K562 (cell line): Measurements from ENCODE around the gene CD55. TPM values are rescaled to one million over a fixed set of nuclear protein-coding genes. Genes with fewer than 3 reads are reported as not detected.
A peak's percentile ranks its signal among the peaks of the same experiment; 100 is the strongest.

Source experiments
- ATAC-seq: fragments of 200-7000 bp; cut with Tn5 transposase; 3 replicates; pipeline ENCODE4 v1.9.1; 2020; ENCODE audit warnings: moderate library complexity
- BruUV-seq: library from RNA; stranded (reverse); fragments of 400-500 nt; replicated peaks from 2 replicates; lab custom pipeline; 2021; lab: Mats Ljungman, UMichigan
- CTCF ChIA-PET: fragments of 300-600 bp; formaldehyde crosslinking; extraction: SDS; loops from one replicate; lab custom pipeline; 2021; ENCODE audit warnings: low intra/inter-chr PET ratio; lab: Yijun Ruan, JAX
- POLR2A ChIA-PET: fragments of 300-600, 350-650 bp; sonication (Branson Sonifier 250); formaldehyde crosslinking; extraction: SDS; loops from one replicate; lab custom pipeline; 2021; ENCODE audit warnings: antibody characterized with exemption, inconsistent platforms; lab: Yijun Ruan, JAX
- DNase-seq, 4 experiments: peaks; one replicate each; pipeline versions ENCODE4 v3.0.0 to v3.0.0-alpha.2; 2011 to 2018; ENCODE audit warnings: low spot score in 3 of 4, mixed read lengths in 3 of 4; ENCODE audit errors: extremely low read depth in 1 of 4
- FAIRE-seq: peaks from 2 replicates; lab custom pipeline; 2011; peaks lifted over from hg19 to GRCh38; lab: Jason Lieb, UNC
- H2AFZ ChIP-seq: 2 replicates; pipeline ENCODE4 v1.6.0; 2011; ENCODE audit warnings: low read depth, low read length, control low read depth, inconsistent platforms
- H3K27ac ChIP-seq: fragments of 200-600 bp; 3 replicates; pipeline ENCODE4 v1.8.0; 2011; ENCODE audit warnings: low read depth, mild to moderate bottlenecking, control low read depth, inconsistent platforms, low read length, moderate library complexity, mixed read lengths; ENCODE audit errors: extremely low read depth
- H3K27me3 ChIP-seq, 2 experiments: fragments of 300-600 bp in 1 of 2; 2 replicates in 1 of 2; 3 replicates in 1 of 2; pipeline versions ENCODE4 v1.6.0 to v1.8.0; 2011; ENCODE audit warnings: inconsistent platforms in 2 of 2, low read length in 2 of 2, mild to moderate bottlenecking in 1 of 2, mixed read lengths in 1 of 2, moderate library complexity in 1 of 2; ENCODE audit not compliant: control insufficient read depth in 2 of 2, insufficient read depth in 2 of 2
- H3K36me3 ChIP-seq: fragments of 300-600 bp; 3 replicates; pipeline ENCODE4 v1.8.0; 2011; ENCODE audit warnings: mild to moderate bottlenecking, low read length, inconsistent platforms; ENCODE audit not compliant: control insufficient read depth, insufficient read depth
- H3K4me1 ChIP-seq, 2 experiments: fragments of 200-600 bp in 1 of 2; replicated peaks in 1 of 2; 2 replicates in 1 of 2; 3 replicates in 1 of 2; pipeline versions ENCODE4 v1.5.1 to v1.8.0; 2011; ENCODE audit warnings: inconsistent platforms in 2 of 2, low read length in 2 of 2, mild to moderate bottlenecking in 1 of 2, mixed read lengths in 1 of 2, moderate library complexity in 1 of 2; ENCODE audit not compliant: control insufficient read depth in 2 of 2, insufficient read depth in 2 of 2
- H3K4me2 ChIP-seq: 2 replicates; pipeline ENCODE4 v1.6.1; 2011; ENCODE audit warnings: low read length, control low read depth, inconsistent platforms, mixed read lengths; ENCODE audit not compliant: insufficient read depth
- H3K4me3 ChIP-seq: fragments of 200-600 bp; sonication (generic), shearing (Covaris generic); 2 replicates; pipeline ENCODE4 v1.5.1; 2016; ENCODE audit warnings: control low read depth, inconsistent platforms
- H3K79me2 ChIP-seq: fragments of 200-600 bp; 3 replicates; pipeline ENCODE4 v1.8.0; 2011; ENCODE audit warnings: low read length, inconsistent platforms; ENCODE audit not compliant: control insufficient read depth, insufficient read depth
- H3K9ac ChIP-seq, 2 experiments: 2 replicates each; pipeline versions ENCODE4 v1.6.0 to v1.6.1; 2011; ENCODE audit warnings: low read depth in 2 of 2, low read length in 2 of 2, control low read depth in 1 of 2, inconsistent platforms in 1 of 2, mild to moderate bottlenecking in 1 of 2, mixed read lengths in 1 of 2; ENCODE audit not compliant: insufficient read depth in 1 of 2
- H3K9me1 ChIP-seq: one replicate; pipeline ENCODE4 v1.6.0; 2011; ENCODE audit warnings: inconsistent platforms, mild to moderate bottlenecking, low read length, moderate library complexity; ENCODE audit not compliant: control insufficient read depth, insufficient read depth
- H3K9me3 ChIP-seq: replicated peaks from 2 replicates; pipeline ENCODE4 v1.5.1; 2011; ENCODE audit warnings: low read depth, low read length, inconsistent platforms; ENCODE audit not compliant: control insufficient read depth, insufficient read depth
- H4K20me1 ChIP-seq: replicated peaks from 2 replicates; pipeline ENCODE4 v1.6.1; 2011; ENCODE audit warnings: low read length, inconsistent platforms, mixed read lengths; ENCODE audit not compliant: control insufficient read depth, insufficient read depth
- BMI1 ChIP-seq: fragments of 150-350 bp; IDR thresholded peaks from 2 replicates; pipeline ENCODE4 v1.6.1; 2014; ENCODE audit warnings: low read length
- HOXB6 ChIP-seq: fragments of 250-450 bp; sonication (Bioruptor Pico); IDR thresholded peaks from 2 replicates; pipeline ENCODE4 v1.5.1; 2022; ENCODE audit warnings: mild to moderate bottlenecking, borderline replicate concordance
- LARP7 ChIP-seq: fragments of 450-650 bp; IDR thresholded peaks from 2 replicates; pipeline ENCODE4 v1.6.1; 2016
- POLR3A ChIP-seq: IDR thresholded peaks from 2 replicates; pipeline ENCODE4 v1.6.1; 2011; ENCODE audit warnings: borderline replicate concordance, mild to moderate bottlenecking, moderate library complexity; ENCODE audit not compliant: insufficient read length, insufficient read depth; ENCODE audit errors: extremely low read depth
- RNF2 ChIP-seq: sonication (generic); IDR thresholded peaks from 2 replicates; pipeline ENCODE4 v1.6.1; 2016
- SAP30 ChIP-seq: fragments of 200-600 bp; sonication (generic); IDR thresholded peaks from 2 replicates; pipeline ENCODE4 v1.6.1; 2012; ENCODE audit warnings: borderline replicate concordance, low read depth, mild to moderate bottlenecking, moderate library complexity, low read length, control low read depth, inconsistent platforms; ENCODE audit not compliant: insufficient read depth, poor library complexity, severe bottlenecking
- SMARCA5 ChIP-seq: fragments of 450-650 bp; IDR thresholded peaks from 2 replicates; pipeline ENCODE4 v1.6.1; 2016
- U2AF2 ChIP-seq: fragments of 200-400 bp; formaldehyde crosslinking; optimal IDR thresholded peaks from 2 replicates; pipeline ENCODE3; 2017; ENCODE audit warnings: low read depth, mild to moderate bottlenecking, low read length
- ZC3H4 ChIP-seq: sonication (generic); formaldehyde crosslinking; IDR thresholded peaks from 2 replicates; pipeline ENCODE4 v1.9.0; 2021; ENCODE audit warnings: missing genetic modification reagents, borderline replicate concordance
- in situ Hi-C: fragments of 300-500 bp; cut with MboI; formaldehyde crosslinking; loops from 4 replicates; pipeline ENCODE4 v1.15.0; 2018; ENCODE audit warnings: inconsistent platforms, mixed read lengths
- intact Hi-C: fragments of 100-400 bp; cut with micrococcal nuclease; formaldehyde crosslinking; loops from 2 replicates; pipeline ENCODE4 v1.14.2; 2022
- polyA plus RNA-seq, 8 experiments: library from polyadenylated mRNA; depleted of rRNA in 4 of 8; stranded (reverse) in 5 of 8; unstranded in 3 of 8; fragments of >200 nt; fragmentation: Nextera tagmentation in 2 of 8; fragmentation: Illumina TruSeq in 1 of 8; extraction: Ambion mirVana in 2 of 8; extraction: Trizol in 1 of 8; gene quantifications; 2 replicates each; pipeline versions ENCODE4 v1.2.1 to v1.2.3, GENCODE V29; 2011 to 2014; ENCODE audit warnings: inconsistent platforms in 1 of 8, missing spikeins in 1 of 8
- total RNA-seq, 7 experiments: library from RNA; depleted of rRNA in 6 of 7; stranded (reverse); fragments of >200 nt in 6 of 7; fragmentation: Illumina TruSeq in 2 of 7; extraction: Trizol in 2 of 7; gene quantifications; 2 replicates each; pipeline versions ENCODE4 v1.2.1 to v1.2.3, GENCODE V29; 2011 to 2021; ENCODE audit warnings: low replicate concordance in 1 of 7
- TF ChIP-seq, protein P1 (sequence below), 3 experiments: fragments of 200-800 bp in 1 of 3; sonication (Bioruptor generic) in 1 of 3; sonication (generic) in 1 of 3; formaldehyde crosslinking in 1 of 3; IDR thresholded peaks; 2 replicates each; pipeline versions ENCODE4 v1.6.1 to v1.8.0; 2016 to 2022; ENCODE audit warnings: mild to moderate bottlenecking in 2 of 3, missing compliant biosample characterization in 2 of 3, missing genetic modification characterization in 2 of 3, missing genetic modification reagents in 1 of 3
- TF ChIP-seq, protein P2 (sequence below), 2 experiments: fragments of 450-650 bp in 1 of 2; sonication (generic) in 1 of 2; formaldehyde crosslinking in 1 of 2; IDR thresholded peaks in 1 of 2; conservative IDR thresholded peaks in 1 of 2; 2 replicates each; pipeline versions ENCODE4 v1.6.1 to v1.8.1; 2016 to 2023; ENCODE audit warnings: mild to moderate bottlenecking in 2 of 2, moderate library complexity in 2 of 2, inconsistent platforms in 1 of 2, missing genetic modification reagents in 1 of 2

The CD55 gene
- total and polyA plus RNA-seq, 9 of the 15 experiments (the other 6 are each of a cell fraction or from before 2014, with no cell fraction given): 17.7 to 150 (median 97.0) TPM

DNA sequence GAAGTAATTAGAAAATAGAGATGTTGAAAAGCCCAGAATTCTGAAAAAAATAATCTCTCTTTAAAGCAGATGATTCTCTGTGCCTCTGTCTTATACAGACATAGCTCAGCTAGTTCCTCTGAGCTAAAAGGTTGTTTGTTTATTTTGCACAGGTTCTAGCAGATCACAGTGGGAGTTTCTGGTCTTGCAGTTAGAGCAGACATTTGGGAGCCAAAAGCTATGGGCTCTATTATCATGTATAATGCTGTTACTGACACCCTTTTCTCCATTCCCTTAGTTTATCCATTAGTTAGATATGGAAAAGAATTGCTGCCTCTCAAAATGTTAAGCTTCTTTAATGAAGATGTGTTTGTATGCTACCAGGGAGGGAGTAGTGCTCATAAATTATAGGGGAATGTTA lies 20.5 kb upstream of the CD55 start:
- in situ Hi-C loops: no loop called here
- TF ChIP-seq LARP7: no peak
- TF ChIP-seq, protein P1, sequence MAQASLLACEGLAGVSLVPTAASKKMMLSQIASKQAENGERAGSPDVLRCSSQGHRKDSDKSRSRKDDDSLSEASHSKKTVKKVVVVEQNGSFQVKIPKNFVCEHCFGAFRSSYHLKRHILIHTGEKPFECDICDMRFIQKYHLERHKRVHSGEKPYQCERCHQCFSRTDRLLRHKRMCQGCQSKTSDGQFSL (CRISPR knock-in tag; IDR thresholded peaks at IDR 0.05): no peak
- TF ChIP-seq, protein P1 (tag; IDR thresholded peaks at IDR 0.05): no peak
- TF ChIP-seq SAP30: no peak
- no peak for TF ChIP-seq U2AF2
- TF ChIP-seq SMARCA5: no peak
- TF ChIP-seq BMI1: no peak
- no peak for TF ChIP-seq POLR3A
- TF ChIP-seq HOXB6 (CRISPR knock-in tag): no peak
- TF ChIP-seq RNF2: no peak
- no peak for TF ChIP-seq ZC3H4
- TF ChIP-seq, protein P2, sequence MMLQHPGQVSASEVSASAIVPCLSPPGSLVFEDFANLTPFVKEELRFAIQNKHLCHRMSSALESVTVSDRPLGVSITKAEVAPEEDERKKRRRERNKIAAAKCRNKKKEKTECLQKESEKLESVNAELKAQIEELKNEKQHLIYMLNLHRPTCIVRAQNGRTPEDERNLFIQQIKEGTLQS (IDR thresholded peaks at IDR 0.05): no peak
- TF ChIP-seq, protein P2 (CRISPR knock-in tag; conservative IDR thresholded peaks at IDR 0.05): no peak

More for the DNA sequence above, 20.5 kb upstream of the CD55 start:
- FAIRE-seq (no peak), ATAC-seq (peak; percentile 53; the same call in 2 of the 3 replicates), DNase-seq (no peak)
- H3K27me3 ChIP-seq: no peaks in the 10 kb centered on the region
- no peak overlapping the region for H3K27ac ChIP-seq
- no peaks in the 10 kb centered on the region for H3K9me1 ChIP-seq
- H3K4me2 ChIP-seq: no peak overlapping the region
- H3K4me3 ChIP-seq: no peak overlapping the region
- no peak overlapping the region for H3K9ac ChIP-seq
- no peaks in the 10 kb centered on the region for H3K36me3 ChIP-seq
- CTCF ChIA-PET: no interaction called here
- H3K9me3 ChIP-seq: no peaks in the 10 kb centered on the region
- H4K20me1 ChIP-seq: no peaks in the 10 kb centered on the region
- peaks cover 2 to 12% of the 10 kb centered on the region in 2 experiments; a peak in 4 of 5 replicates for H3K4me1 ChIP-seq
- H3K79me2 ChIP-seq: no peaks in the 10 kb centered on the region
- POLR2A ChIA-PET: interaction anchor here (0.7 to 1.8 kb wide), 3 partner anchors 11 to 21 kb away, joined by 3 to 4 read pairs (median 3); partner anchors contain the start of gene CD55
- BruUV-seq: no TSS peak
- intact Hi-C loops: no loop called here
- no peak overlapping the region for H2AFZ ChIP-seq
